GM12878 (cell line): Measurements from ENCODE around the gene INPP4B.

Source experiments
- BRCA1 ChIP-seq: IDR thresholded peaks from 2 replicates; pipeline ENCODE4 v1.6.1; 2011; ENCODE audit warnings: low read depth, low read length, improper control_type of control experiment
- EP300 ChIP-seq, 2 experiments: fragments of 150-350 bp in 1 of 2; IDR thresholded peaks; 2 replicates each; pipeline ENCODE4 v1.6.1; 2011 to 2012; ENCODE audit warnings: low read depth in 2 of 2, low read length in 2 of 2, borderline replicate concordance in 1 of 2, improper control_type of control experiment in 1 of 2, inconsistent platforms in 1 of 2; ENCODE audit not compliant: control insufficient read depth in 1 of 2
- MEF2B ChIP-seq: fragments of 450-650 bp; IDR thresholded peaks from 2 replicates; pipeline ENCODE4 v1.6.1; 2018; ENCODE audit warnings: mild to moderate bottlenecking, moderate library complexity; ENCODE audit not compliant: partially characterized antibody, poor library complexity, severe bottlenecking
- MTA3 ChIP-seq: IDR thresholded peaks from 2 replicates; pipeline ENCODE4 v1.6.1; 2012; ENCODE audit warnings: low read length, inconsistent platforms, borderline replicate concordance
- POLR2A ChIP-seq: IDR thresholded peaks from 2 replicates; pipeline ENCODE4 v1.6.1; 2011; ENCODE audit warnings: low read depth, mild to moderate bottlenecking, low read length
- TCF12 ChIP-seq: IDR thresholded peaks from 2 replicates; pipeline ENCODE4 v1.6.1; 2011; ENCODE audit warnings: low read depth, mild to moderate bottlenecking, low read length
- ZNF384 ChIP-seq: IDR thresholded peaks from 2 replicates; pipeline ENCODE4 v1.6.1; 2012; ENCODE audit warnings: low read depth, mild to moderate bottlenecking, low read length, improper control_type of control experiment, borderline replicate concordance
- TF ChIP-seq, protein P1 (sequence below), 3 experiments: IDR thresholded peaks in 2 of 3; conservative IDR thresholded peaks in 1 of 3; 2 replicates each; pipeline ENCODE4 v1.5.1; 2011; ENCODE audit warnings: low read depth in 3 of 3, low read length in 3 of 3, mild to moderate bottlenecking in 3 of 3, control low read depth in 2 of 3, moderate library complexity in 2 of 3, inconsistent platforms in 1 of 3, mixed read lengths in 1 of 3; ENCODE audit not compliant: control insufficient read depth in 2 of 3, insufficient read depth in 1 of 3; ENCODE audit errors: extremely low read depth in 1 of 3

- TF ChIP-seq POLR2A = no peak
- TF ChIP-seq, protein P1, sequence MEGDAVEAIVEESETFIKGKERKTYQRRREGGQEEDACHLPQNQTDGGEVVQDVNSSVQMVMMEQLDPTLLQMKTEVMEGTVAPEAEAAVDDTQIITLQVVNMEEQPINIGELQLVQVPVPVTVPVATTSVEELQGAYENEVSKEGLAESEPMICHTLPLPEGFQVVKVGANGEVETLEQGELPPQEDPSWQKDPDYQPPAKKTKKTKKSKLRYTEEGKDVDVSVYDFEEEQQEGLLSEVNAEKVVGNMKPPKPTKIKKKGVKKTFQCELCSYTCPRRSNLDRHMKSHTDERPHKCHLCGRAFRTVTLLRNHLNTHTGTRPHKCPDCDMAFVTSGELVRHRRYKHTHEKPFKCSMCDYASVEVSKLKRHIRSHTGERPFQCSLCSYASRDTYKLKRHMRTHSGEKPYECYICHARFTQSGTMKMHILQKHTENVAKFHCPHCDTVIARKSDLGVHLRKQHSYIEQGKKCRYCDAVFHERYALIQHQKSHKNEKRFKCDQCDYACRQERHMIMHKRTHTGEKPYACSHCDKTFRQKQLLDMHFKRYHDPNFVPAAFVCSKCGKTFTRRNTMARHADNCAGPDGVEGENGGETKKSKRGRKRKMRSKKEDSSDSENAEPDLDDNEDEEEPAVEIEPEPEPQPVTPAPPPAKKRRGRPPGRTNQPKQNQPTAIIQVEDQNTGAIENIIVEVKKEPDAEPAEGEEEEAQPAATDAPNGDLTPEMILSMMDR (IDR thresholded peaks at IDR 0.05 in 2 of 3, conservative IDR thresholded peaks at IDR 0.05 in 1 of 3; ENCODE audit: control insufficient read depth in 2 of 3, extremely low read depth in 1 of 3, insufficient read depth in 1 of 3, low read depth in 3 of 3, low read length in 3 of 3) = no peak
- TF ChIP-seq ZNF384 = no peak
- TF ChIP-seq EP300 (IDR thresholded peaks at IDR 0.05; ENCODE audit: borderline replicate concordance in 1 of 2, control insufficient read depth in 1 of 2, low read depth in 2 of 2, low read length in 2 of 2) = no peak
- no peak for TF ChIP-seq MTA3
- TF ChIP-seq BRCA1 = no peak
- no peak for TF ChIP-seq TCF12
- TF ChIP-seq MEF2B = no peak
Measured at GRCh38 chr4:142886566-142886965, 40.5 kb upstream of the INPP4B start.
